Activated naive CD4-positive, alpha-beta T cell treated with anti-CD3 and anti-CD28 coated beads, Interleukin-2, amount 50 U/mL, for 24 hours (primary cell): Measurements from ENCODE around the gene LMBRD2.

Experiments used
- H3K27ac Mint-ChIP-seq: one replicate; pipeline ENCODE4 v1.8.0; 2021; ENCODE audit warnings: mild to moderate bottlenecking, mixed read lengths
- H3K27me3 Mint-ChIP-seq: one replicate; pipeline ENCODE4 v1.8.0; 2021; ENCODE audit warnings: mixed read lengths
- H3K36me3 Mint-ChIP-seq: one replicate; pipeline ENCODE4 v1.8.0; 2021; ENCODE audit warnings: mixed read lengths
- H3K4me1 Mint-ChIP-seq: one replicate; pipeline ENCODE4 v1.8.0; 2021; ENCODE audit warnings: mixed read lengths
- H3K4me3 Mint-ChIP-seq: one replicate; pipeline ENCODE4 v1.8.0; 2021; ENCODE audit warnings: mild to moderate bottlenecking, mixed read lengths
- H3K9me3 Mint-ChIP-seq: one replicate; pipeline ENCODE4 v1.8.0; 2021; ENCODE audit warnings: mixed read lengths

The LMBRD2 gene

DNA sequence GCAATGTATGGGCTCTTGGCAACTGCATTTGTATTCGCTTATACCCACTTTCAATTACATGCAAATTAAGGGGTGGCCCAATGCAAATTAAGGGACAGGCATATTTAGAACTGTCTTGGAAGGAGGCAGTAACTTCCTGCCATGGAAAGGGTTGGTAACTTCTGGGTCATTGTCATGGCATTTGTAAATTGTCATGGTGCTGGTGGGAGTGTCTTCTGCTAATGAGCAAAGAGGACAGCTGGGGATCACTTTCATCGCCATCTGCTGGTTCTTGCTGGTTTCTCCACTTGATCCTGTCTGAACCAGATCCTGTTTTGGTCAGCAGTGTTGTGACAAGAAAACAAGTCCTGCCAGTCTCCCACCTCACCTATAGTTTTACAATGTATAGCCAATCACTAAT lies 61.7 kb downstream of the LMBRD2 start:
- no peaks in the 10 kb centered on the region for H3K4me1 Mint-ChIP-seq
- H3K4me3 Mint-ChIP-seq, result no peak overlapping the region
- H3K27me3 Mint-ChIP-seq, result peaks cover 8% of the 10 kb centered on the region
- H3K27ac Mint-ChIP-seq, result no peak overlapping the region
- no peaks in the 10 kb centered on the region for H3K9me3 Mint-ChIP-seq
- no peaks in the 10 kb centered on the region for H3K36me3 Mint-ChIP-seq

- no peaks in the 10 kb centered on the region for H3K9me3 Mint-ChIP-seq
- no peaks in the 10 kb centered on the region for H3K4me1 Mint-ChIP-seq
- peaks cover 1% of the 10 kb centered on the region for H3K36me3 Mint-ChIP-seq
- no peak overlapping the region for H3K4me3 Mint-ChIP-seq
- peaks cover 15% of the 10 kb centered on the region for H3K27me3 Mint-ChIP-seq
- no peak overlapping the region for H3K27ac Mint-ChIP-seq
Observed at GRCh38 chr5:36079200-36079781, 72.4 kb downstream of the LMBRD2 start.

DNA sequence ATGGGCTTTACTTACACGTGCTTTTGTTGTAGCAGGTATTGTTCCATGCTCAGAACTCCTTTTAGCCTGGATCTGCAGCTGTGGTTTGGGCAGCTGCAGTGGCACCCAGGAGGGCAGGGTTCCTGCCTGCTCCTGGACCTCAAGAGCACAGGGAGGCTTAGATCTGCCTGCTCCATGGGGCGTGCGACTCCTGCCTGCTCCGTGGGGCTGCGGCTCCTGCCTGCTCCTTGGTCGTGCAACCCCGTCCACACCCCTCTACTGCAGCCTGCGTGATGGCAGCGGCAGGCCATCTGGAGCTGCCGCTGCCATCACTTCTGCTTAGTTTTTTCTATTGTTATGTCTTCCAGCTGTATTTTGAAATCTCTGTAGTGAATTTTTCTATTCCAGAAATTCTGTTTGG lies 73.3 kb downstream of the LMBRD2 start:
- no peak overlapping the region for H3K4me3 Mint-ChIP-seq
- H3K9me3 Mint-ChIP-seq, result no peaks in the 10 kb centered on the region
- H3K27me3 Mint-ChIP-seq, result peaks cover 10% of the 10 kb centered on the region
- peaks cover 1% of the 10 kb centered on the region for H3K36me3 Mint-ChIP-seq
- no peaks in the 10 kb centered on the region for H3K4me1 Mint-ChIP-seq
- H3K27ac Mint-ChIP-seq, result no peak overlapping the region

- Mint-ChIP-seq H3K27me3 (peaks cover 8% of the 10 kb centered on the region), H3K27ac (no peak overlapping the region), H3K36me3 (no peaks in the 10 kb centered on the region), H3K9me3 (no peaks in the 10 kb centered on the region), H3K4me1 (peaks cover 7% of the 10 kb centered on the region), H3K4me3 (no peak overlapping the region)
Observed at GRCh38 chr5:36073595-36074216, 78.0 kb downstream of the LMBRD2 start.

DNA sequence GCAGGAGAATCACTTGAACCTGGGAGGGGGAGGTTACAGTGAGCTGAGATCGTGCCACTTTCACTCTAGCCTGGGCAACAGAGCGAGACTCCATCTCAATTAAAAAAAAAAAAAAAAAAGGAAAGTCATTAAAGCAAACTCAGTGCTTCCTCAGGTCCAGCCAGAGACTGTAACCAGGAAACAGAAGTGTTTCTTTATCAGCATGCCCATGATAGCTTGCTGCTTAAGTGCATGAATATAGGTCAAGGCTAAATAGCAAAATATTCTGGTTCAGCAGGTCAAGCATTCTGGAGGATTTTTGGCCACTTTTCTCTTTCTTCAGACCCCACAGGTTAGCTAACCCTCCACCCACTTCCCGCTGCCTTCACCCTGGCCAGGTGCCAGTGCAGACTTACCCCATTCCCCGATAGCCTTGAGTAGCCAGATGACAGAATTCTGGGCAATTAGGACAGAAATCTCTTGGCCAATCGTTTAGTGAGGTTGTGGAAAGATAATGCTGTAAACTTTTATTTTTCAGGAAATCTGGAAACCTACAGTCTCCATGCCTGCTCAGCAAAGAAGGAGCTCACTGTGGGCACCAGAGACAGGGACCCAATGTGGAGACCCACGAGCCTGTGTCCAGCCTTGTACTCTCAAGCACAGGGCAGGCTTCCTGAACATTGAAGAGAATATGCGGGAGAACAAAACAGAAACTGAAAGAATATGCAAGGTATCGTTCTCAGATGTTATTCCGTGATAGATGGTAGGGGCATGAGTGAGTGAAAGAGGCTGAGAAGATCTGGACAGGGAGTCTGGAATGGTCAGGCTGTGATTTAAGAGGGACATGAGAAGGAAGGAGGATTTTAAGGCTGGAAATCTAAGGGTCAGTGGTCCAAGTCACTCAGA lies 80.8 kb downstream of the LMBRD2 start:
- H3K27me3 Mint-ChIP-seq, result peaks cover 18% of the 10 kb centered on the region
- H3K4me1 Mint-ChIP-seq, result peaks cover 13% of the 10 kb centered on the region
- peak overlapping the region; percentile 1 for H3K27ac Mint-ChIP-seq
- H3K4me3 Mint-ChIP-seq, result peak overlapping the region; percentile 69
- H3K36me3 Mint-ChIP-seq, result no peaks in the 10 kb centered on the region
- H3K9me3 Mint-ChIP-seq, result no peaks in the 10 kb centered on the region

- Mint-ChIP-seq H3K36me3 (no peaks in the 10 kb centered on the region), H3K27me3 (peaks cover 26% of the 10 kb centered on the region), H3K4me1 (peaks cover 13% of the 10 kb centered on the region)
Observed at GRCh38 chr5:36068751-36069281, 82.9 kb downstream of the LMBRD2 start.

GRCh38 chr5:36066540-36067210 lies 85.0 kb downstream of the LMBRD2 start, which contains the start of gene UGT3A2:
Gene UGT3A2 (minus strand): TSS chr5:36066882. CDS start chr5:36066789, 93 bp downstream.
- H3K4me1 Mint-ChIP-seq, result peaks cover 13% of the 10 kb centered on the region
- H3K9me3 Mint-ChIP-seq, result no peaks in the 10 kb centered on the region
- H3K27ac Mint-ChIP-seq, result no peak within 1 kb of the TSS
- no peak within 1 kb of the TSS for H3K4me3 Mint-ChIP-seq
- H3K27me3 Mint-ChIP-seq, result peaks cover 26% of the 10 kb centered on the region
- no peaks in the 10 kb centered on the region for H3K36me3 Mint-ChIP-seq

More at GRCh38 chr5:36068751-36069281, 82.9 kb downstream of the LMBRD2 start:
- H3K27ac Mint-ChIP-seq, result no peak overlapping the region
- H3K4me3 Mint-ChIP-seq, result no peak overlapping the region
- no peaks in the 10 kb centered on the region for H3K9me3 Mint-ChIP-seq

GRCh38 chr5:36066001-36066539 lies 85.6 kb downstream of the LMBRD2 start:
- Mint-ChIP-seq H3K27ac (no peak overlapping the region), H3K27me3 (peaks cover 26% of the 10 kb centered on the region), H3K9me3 (no peaks in the 10 kb centered on the region), H3K36me3 (no peaks in the 10 kb centered on the region), H3K4me3 (no peak overlapping the region), H3K4me1 (peaks cover 8% of the 10 kb centered on the region)

DNA sequence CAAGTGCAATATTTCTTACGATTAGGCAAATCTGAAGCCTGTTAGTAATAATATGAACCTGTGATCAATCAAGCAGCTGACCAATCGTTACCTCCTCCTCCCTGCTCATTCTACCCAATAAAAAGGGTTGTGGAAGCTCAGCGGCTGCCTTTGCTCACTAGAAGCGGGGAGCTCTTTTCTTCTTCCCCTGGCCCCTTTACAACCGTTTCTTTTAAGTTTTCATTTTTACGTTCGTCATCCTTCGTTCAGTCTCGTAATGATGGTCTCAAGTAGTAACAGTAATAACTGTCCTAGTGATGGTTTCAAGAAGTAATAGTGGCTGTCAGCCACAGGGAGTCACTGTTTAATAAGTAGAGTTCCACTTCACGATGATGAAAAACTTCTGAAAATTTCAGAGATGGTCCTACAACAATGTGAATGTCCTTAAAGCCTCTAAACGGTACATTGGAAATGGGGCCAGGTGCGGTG lies 91.2 kb downstream of the LMBRD2 start:
- H3K9me3 Mint-ChIP-seq, result no peaks in the 10 kb centered on the region
- peaks cover 18% of the 10 kb centered on the region for H3K27me3 Mint-ChIP-seq
- H3K4me1 Mint-ChIP-seq, result no peaks in the 10 kb centered on the region

DNA sequence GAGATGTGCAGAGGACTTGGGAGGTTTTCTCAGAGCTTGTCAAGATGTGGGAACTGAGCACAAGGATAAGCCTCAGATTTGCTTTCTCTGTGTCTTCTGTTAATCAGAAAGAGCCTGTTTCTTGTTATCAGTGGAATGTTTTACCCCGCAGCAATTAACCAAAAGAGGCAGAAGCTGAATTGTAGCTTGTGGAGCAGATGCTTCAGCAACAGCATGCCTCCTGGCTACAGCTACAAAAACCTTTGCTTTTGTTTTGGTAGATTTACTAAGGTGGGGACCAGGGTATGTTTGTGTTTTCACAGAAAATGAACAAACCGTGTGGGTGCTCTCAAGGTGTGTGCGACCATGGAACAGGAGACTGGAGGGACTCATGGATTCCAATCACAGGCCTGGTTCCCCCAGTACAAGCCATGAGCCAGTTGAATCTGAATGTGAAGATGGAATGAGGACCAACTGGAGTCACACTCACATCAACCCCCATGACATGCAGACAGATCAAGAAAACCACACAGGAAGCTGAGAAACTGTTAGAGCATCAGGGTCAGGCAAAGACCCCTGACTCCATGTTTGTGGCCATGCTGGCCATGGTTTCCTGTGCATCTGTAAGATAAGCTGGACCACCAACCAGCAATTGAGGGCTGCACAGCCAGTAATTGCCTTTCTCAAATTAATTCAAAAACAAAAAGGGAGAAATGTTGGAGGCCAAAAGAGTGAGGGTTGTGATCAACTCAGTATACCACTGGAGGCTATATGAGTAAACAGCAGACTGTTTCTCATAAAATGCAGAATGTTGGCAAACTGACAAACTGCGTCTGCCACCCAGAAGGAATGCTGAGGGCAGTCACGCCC lies 91.9 kb downstream of the LMBRD2 start:
- Mint-ChIP-seq H3K4me3 (no peak overlapping the region), H3K27me3 (peaks cover 13% of the 10 kb centered on the region), H3K36me3 (no peaks in the 10 kb centered on the region), H3K9me3 (no peaks in the 10 kb centered on the region), H3K27ac (no peak overlapping the region), H3K4me1 (no peaks in the 10 kb centered on the region)

More for the DNA sequence above, 91.2 kb downstream of the LMBRD2 start:
- H3K27ac Mint-ChIP-seq, result no peak overlapping the region
- H3K4me3 Mint-ChIP-seq, result no peak overlapping the region
- H3K36me3 Mint-ChIP-seq, result no peaks in the 10 kb centered on the region

DNA sequence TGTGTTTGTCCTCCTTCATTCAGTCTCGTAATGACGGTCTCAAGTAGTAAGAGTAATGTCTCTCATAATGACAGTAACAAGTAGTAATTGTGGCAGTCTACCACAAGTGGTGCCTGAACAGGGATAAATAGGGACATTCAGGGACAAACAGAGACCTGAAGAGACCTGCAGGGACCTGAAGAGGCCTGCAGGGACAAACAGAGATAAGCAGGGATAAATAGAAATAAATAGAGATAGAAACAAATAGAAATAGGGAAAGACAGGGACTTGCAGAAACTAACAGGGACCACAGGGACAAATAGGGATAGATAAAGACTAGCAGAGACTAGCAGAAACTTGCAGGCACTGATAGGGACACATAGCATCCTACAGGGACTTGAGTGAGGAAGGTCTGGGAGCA lies 92.9 kb downstream of the LMBRD2 start:
- H3K27ac Mint-ChIP-seq, result no peak overlapping the region

DNA sequence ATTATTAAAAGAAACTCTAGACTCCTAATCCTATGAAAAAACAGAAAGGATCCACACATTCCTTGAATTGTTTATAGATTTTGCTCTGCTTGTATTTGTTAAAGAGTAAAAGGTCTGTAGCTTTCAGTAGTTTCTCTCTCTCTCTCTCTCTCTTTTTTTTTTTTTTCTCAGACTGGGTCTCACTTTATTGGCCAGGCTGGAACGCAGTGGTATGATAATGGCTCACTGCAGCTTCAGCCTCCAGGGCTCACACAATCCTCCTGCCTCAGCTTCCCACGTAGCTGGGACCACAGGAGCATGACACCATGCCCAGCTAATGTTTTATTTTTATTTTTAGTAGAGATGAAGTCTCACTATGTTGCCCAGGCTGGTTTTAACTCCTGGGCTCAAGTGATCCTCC lies 94.3 kb downstream of the LMBRD2 start:
- Mint-ChIP-seq H3K4me1 (peaks cover 5% of the 10 kb centered on the region), H3K27ac (no peak overlapping the region), H3K36me3 (no peaks in the 10 kb centered on the region), H3K27me3 (peaks cover 14% of the 10 kb centered on the region), H3K4me3 (no peak overlapping the region), H3K9me3 (no peaks in the 10 kb centered on the region)

More for the DNA sequence above, 92.9 kb downstream of the LMBRD2 start:
- Mint-ChIP-seq H3K4me3 (no peak overlapping the region), H3K9me3 (no peaks in the 10 kb centered on the region), H3K4me1 (peaks cover 5% of the 10 kb centered on the region), H3K27me3 (peaks cover 14% of the 10 kb centered on the region), H3K36me3 (no peaks in the 10 kb centered on the region)

GRCh38 chr5:36056422-36056821 lies 95.3 kb downstream of the LMBRD2 start:
- Mint-ChIP-seq H3K4me1 (peaks cover 5% of the 10 kb centered on the region), H3K36me3 (no peaks in the 10 kb centered on the region), H3K9me3 (no peaks in the 10 kb centered on the region), H3K27ac (no peak overlapping the region), H3K27me3 (peaks cover 14% of the 10 kb centered on the region), H3K4me3 (no peak overlapping the region)

DNA sequence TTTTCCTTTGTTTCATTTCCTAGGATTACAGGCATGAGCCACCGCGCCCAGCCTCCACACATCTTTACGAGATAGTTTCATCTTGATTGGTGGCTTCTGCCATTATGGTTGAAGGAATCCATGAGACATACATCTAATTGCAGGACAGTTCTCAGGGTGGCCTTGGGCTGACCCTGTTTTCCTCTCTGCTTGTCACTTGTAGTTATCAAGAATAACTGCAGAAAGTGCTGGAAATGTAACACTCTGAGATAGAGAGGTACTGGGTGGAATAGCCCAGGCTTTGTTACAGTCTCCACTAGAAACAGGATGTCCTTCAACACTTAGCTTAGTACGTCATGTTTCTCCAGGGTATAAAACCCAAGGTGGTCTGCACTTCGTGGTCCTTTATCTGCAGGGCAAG lies 95.7 kb downstream of the LMBRD2 start:
- Mint-ChIP-seq H3K27me3 (peaks cover 14% of the 10 kb centered on the region), H3K4me1 (peaks cover 5% of the 10 kb centered on the region), H3K27ac (no peak overlapping the region), H3K4me3 (no peak overlapping the region), H3K9me3 (no peaks in the 10 kb centered on the region), H3K36me3 (no peaks in the 10 kb centered on the region)
